Endodermal cell (in vitro differentiated cells): ENCODE results near the gene FAM24A. TPM values are rescaled to one million over a fixed set of nuclear protein-coding genes. Genes with fewer than 3 reads are reported as not detected.

Experiments used
- DNase-seq: peaks from one replicate; pipeline ENCODE4 v3.0.0-alpha.2; 2017
- H3K27ac ChIP-seq: 2 replicates; pipeline ENCODE4 v1.5.1; 2013; ENCODE audit warnings: mild to moderate bottlenecking, low read depth, low read length, moderate library complexity
- H3K27me3 ChIP-seq: 2 replicates; pipeline ENCODE4 v1.6.1; 2013; ENCODE audit warnings: mild to moderate bottlenecking, low read length, moderate library complexity; ENCODE audit not compliant: insufficient read depth, control insufficient read depth, poor library complexity, severe bottlenecking
- H3K36me3 ChIP-seq: 2 replicates; pipeline ENCODE4 v1.7.0; 2013; ENCODE audit warnings: mild to moderate bottlenecking, low read length, moderate library complexity; ENCODE audit not compliant: control insufficient read depth, insufficient read depth
- H3K4me1 ChIP-seq: one replicate; pipeline ENCODE4 v1.7.0; 2013; ENCODE audit warnings: low read length; ENCODE audit not compliant: control insufficient read depth, insufficient read depth
- H3K4me3 ChIP-seq: 2 replicates; pipeline ENCODE4 v1.5.1; 2013; ENCODE audit warnings: mild to moderate bottlenecking, low read length, moderate library complexity
- H3K9ac ChIP-seq: 2 replicates; pipeline ENCODE4 v1.6.1; 2013; ENCODE audit warnings: mild to moderate bottlenecking, low read length, moderate library complexity; ENCODE audit not compliant: poor library complexity, severe bottlenecking; ENCODE audit errors: extremely low read depth
- H3K9me3 ChIP-seq: 2 replicates; pipeline ENCODE4 v1.6.1; 2013; ENCODE audit warnings: mild to moderate bottlenecking, low read length, moderate library complexity; ENCODE audit not compliant: control insufficient read depth
- H3K27ac Mint-ChIP-seq: 2 replicates; pipeline ENCODE4 v1.8.0; 2020; ENCODE audit warnings: mixed read lengths
- H3K27me3 Mint-ChIP-seq: 2 replicates; pipeline ENCODE4 v1.8.0; 2021; ENCODE audit warnings: mild to moderate bottlenecking, mixed read lengths; ENCODE audit not compliant: insufficient read depth
- H3K36me3 Mint-ChIP-seq: 2 replicates; pipeline ENCODE4 v1.8.0; 2020; ENCODE audit warnings: low read depth, mixed read lengths
- H3K4me1 Mint-ChIP-seq: 2 replicates; pipeline ENCODE4 v1.8.0; 2020; ENCODE audit warnings: mixed read lengths
- H3K4me3 Mint-ChIP-seq: 2 replicates; pipeline ENCODE4 v1.8.0; 2020; ENCODE audit warnings: mild to moderate bottlenecking, moderate library complexity, mixed read lengths
- H3K9me3 Mint-ChIP-seq: 2 replicates; pipeline ENCODE4 v1.8.0; 2020; ENCODE audit warnings: mild to moderate bottlenecking, mixed read lengths
- CTCF ChIP-seq: fragments of 200-600 bp; sonication (generic); conservative IDR thresholded peaks from 2 replicates; pipeline ENCODE4 v1.5.0; 2021; ENCODE audit warnings: antibody characterized with exemption, mild to moderate bottlenecking
- WGBS, 2 experiments: methylation state at CpG; one replicate each; pipeline versions ENCODE4 v1.1.5 to v1.1.7; 2013; ENCODE audit warnings: missing lambda C conversion rate in 2 of 2, mixed read lengths in 1 of 2; ENCODE audit not compliant: insufficient coverage in 1 of 2, insufficient read length in 1 of 2; 5-methylcytosine and 5-hydroxymethylcytosine counted together
- long read RNA-seq, 4 experiments: library from polyadenylated mRNA in 2 of 4; library from RNA in 1 of 4; library from capped mRNA in 1 of 4; stranded (forward) in 3 of 4; unstranded in 1 of 4; transcript quantifications; one replicate each; pipeline ENCODE4 v2.0.0, GENCODE V29; 2020 to 2021; ENCODE audit warnings: inconsistent platforms in 1 of 4
- polyA plus RNA-seq, 2 experiments: library from polyadenylated mRNA; stranded (reverse); fragments of 50-300 nt; gene quantifications; one replicate each; pipeline ENCODE4 v1.2.3, GENCODE V29; 2013
- total RNA-seq, 2 donors: library from RNA; stranded (reverse); fragmentation: NEBNext Ultra II Directional in 1 of 2; extraction: Animal tissue kit (Norgen Biotek cat#: 25700) in 1 of 2; gene quantifications; 2 replicates in 1 of 2; 3 replicates in 1 of 2; pipeline ENCODE4 v1.2.1, GENCODE V29; 2021

FAM24A gene
- total RNA-seq: not detected
- polyA plus RNA-seq (2013, experiment 1 of 2): not detected
- polyA plus RNA-seq (2013, experiment 2 of 2): not detected
- long read RNA-seq, experiment 1: 0 reads
- long read RNA-seq, experiment 2: 0 reads
- long read RNA-seq, experiment 3: 0 reads
- long read RNA-seq, experiment 4: 0 reads

GRCh38 chr10:122910310-122910709 lies at the start of gene FAM24A:
TSS of gene FAM24A (plus strand) at chr10:122910610. CDS start at chr10:122911635, 1,025 bp downstream.
- H3K9me3 ChIP-seq: no peaks in the 10 kb centered on the region
- Mint-ChIP-seq H3K27ac (no peak within 1 kb of the TSS), H3K36me3 (no peaks in the 10 kb centered on the region), H3K4me3 (no peak within 1 kb of the TSS), H3K9me3 (no peaks in the 10 kb centered on the region), H3K27me3 (peaks cover 36% of the 10 kb centered on the region), H3K4me1 (no peaks in the 10 kb centered on the region)
- TF ChIP-seq CTCF: no peak
- H3K4me3 ChIP-seq: no peak within 1 kb of the TSS
- WGBS, 2 experiments: 78 to 89% methylated on average over 1 of the region's 1 CpG
- H3K27me3 ChIP-seq: peaks cover 27% of the 10 kb centered on the region
- DNase-seq: no peak
- H3K9ac ChIP-seq: no peak within 1 kb of the TSS
- no peaks in the 10 kb centered on the region for H3K36me3 ChIP-seq
- no peak within 1 kb of the TSS for H3K27ac ChIP-seq
- H3K4me1 ChIP-seq: no peaks in the 10 kb centered on the region

GRCh38 chr10:122861711-122862161 lies 48.7 kb upstream of the FAM24A start:
- H3K4me1 ChIP-seq: no peaks in the 10 kb centered on the region
- H3K9ac ChIP-seq: no peak overlapping the region
- peaks cover 6% of the 10 kb centered on the region for H3K9me3 ChIP-seq
- no peak overlapping the region for H3K4me3 Mint-ChIP-seq
- TF ChIP-seq CTCF: no peak
- no peak overlapping the region for H3K4me3 ChIP-seq
- H3K27me3 ChIP-seq: no peaks in the 10 kb centered on the region
- H3K9me3 Mint-ChIP-seq: peaks cover 12% of the 10 kb centered on the region
- H3K4me1 Mint-ChIP-seq: no peaks in the 10 kb centered on the region
- no peaks in the 10 kb centered on the region for H3K27me3 Mint-ChIP-seq
- H3K36me3 ChIP-seq: no peaks in the 10 kb centered on the region
- no peak for DNase-seq
- no peak overlapping the region for H3K27ac ChIP-seq
- H3K27ac Mint-ChIP-seq: no peak overlapping the region
- WGBS, 2 experiments: 85% methylated on average over 1 of the region's 1 CpG; no CpG with 5 or more reads in 1 of the 2 experiments
- H3K36me3 Mint-ChIP-seq: peaks cover 10% of the 10 kb centered on the region

GRCh38 chr10:122863216-122864193 lies 46.9 kb upstream of the FAM24A start:
- 90 to 100% methylated on average over 2 of the region's 2 CpGs for WGBS, 2 experiments
- Mint-ChIP-seq H3K36me3 (peaks cover 23% of the 10 kb centered on the region), H3K4me1 (no peaks in the 10 kb centered on the region), H3K4me3 (no peak overlapping the region), H3K27ac (no peak overlapping the region), H3K9me3 (peaks cover 29% of the 10 kb centered on the region), H3K27me3 (no peaks in the 10 kb centered on the region)
- H3K4me3 ChIP-seq: no peak overlapping the region
- no peaks in the 10 kb centered on the region for H3K27me3 ChIP-seq
- H3K4me1 ChIP-seq: no peaks in the 10 kb centered on the region
- no peak for DNase-seq
- H3K36me3 ChIP-seq: no peaks in the 10 kb centered on the region
- H3K9me3 ChIP-seq: peaks cover 12% of the 10 kb centered on the region
- no peak overlapping the region for H3K9ac ChIP-seq
- no peak overlapping the region for H3K27ac ChIP-seq
- no peak for TF ChIP-seq CTCF
